ENCODE data around the gene DAB2.

GRCh38 chr5:39430461-39430860 is 5.7 kb upstream of the DAB2 start:
- TF ChIP-seq ZNF384 (IDR thresholded peaks at IDR 0.05) (no peak), FOXA1 (IDR thresholded peaks at IDR 0.05) (no peak), FOXM1 (IDR thresholded peaks at IDR 0.05; ENCODE audit: borderline replicate concordance) (no peak), LEF1 (IDR thresholded peaks at IDR 0.05; ENCODE audit: borderline replicate concordance) (no peak), NFRKB (IDR thresholded peaks at IDR 0.05) (no peak), SP1 (IDR thresholded peaks at IDR 0.05) (no peak), SUZ12 (IDR thresholded peaks at IDR 0.05) (no peak)

All from HEK293T (cell line).